H9 (cell line): ENCODE measurements around the gene FAM53B. TPM values are rescaled to one million over a fixed set of nuclear protein-coding genes. Genes with fewer than 3 reads are reported as not detected.

ENCODE experiments used
- DNase-seq: peaks from one replicate; pipeline ENCODE4 v3.0.0-alpha.2; 2017
- H2AFZ ChIP-seq: one replicate; pipeline ENCODE4 v1.6.1; 2013; ENCODE audit warnings: mild to moderate bottlenecking, low read length, control low read depth, moderate library complexity
- H2AK5ac ChIP-seq: 2 replicates; pipeline ENCODE4 v1.6.1; 2013; ENCODE audit warnings: low read length, control low read depth, mixed read lengths; ENCODE audit not compliant: insufficient read length
- H2BK120ac ChIP-seq: one replicate; pipeline ENCODE4 v1.6.1; 2013; ENCODE audit warnings: low read depth, mild to moderate bottlenecking, low read length, control low read depth, inconsistent platforms; ENCODE audit not compliant: poor library complexity, severe bottlenecking
- H2BK12ac ChIP-seq: 2 replicates; pipeline ENCODE4 v1.6.1; 2013; ENCODE audit warnings: low read length, control low read depth, mixed read lengths, low read depth; ENCODE audit not compliant: insufficient read length
- H2BK15ac ChIP-seq: 2 replicates; pipeline ENCODE4 v1.6.1; 2013; ENCODE audit warnings: low read depth, low read length, control low read depth
- H2BK20ac ChIP-seq: one replicate; pipeline ENCODE4 v1.6.1; 2013; ENCODE audit warnings: low read depth, mild to moderate bottlenecking, low read length, control low read depth, inconsistent platforms; ENCODE audit not compliant: poor library complexity, severe bottlenecking
- H2BK5ac ChIP-seq: 2 replicates; pipeline ENCODE4 v1.6.1; 2013; ENCODE audit warnings: low read length, control low read depth, mixed read lengths; ENCODE audit not compliant: insufficient read length
- H3K14ac ChIP-seq: 2 replicates; pipeline ENCODE4 v1.6.1; 2013; ENCODE audit warnings: low read length, control low read depth; ENCODE audit not compliant: insufficient read depth
- H3K18ac ChIP-seq: 2 replicates; pipeline ENCODE4 v1.6.1; 2013; ENCODE audit warnings: low read depth, mild to moderate bottlenecking, mixed read lengths, low read length, control low read depth; ENCODE audit not compliant: insufficient read length
- H3K23ac ChIP-seq: 2 replicates; pipeline ENCODE4 v1.6.1; 2013; ENCODE audit warnings: low read length, control low read depth, mixed read lengths, low read depth; ENCODE audit not compliant: insufficient read length
- H3K23me2 ChIP-seq: 2 replicates; pipeline ENCODE4 v1.6.1; 2013; ENCODE audit warnings: low read depth, mild to moderate bottlenecking, mixed read lengths, low read length, control low read depth; ENCODE audit not compliant: insufficient read length, poor library complexity, severe bottlenecking
- H3K27ac ChIP-seq: 2 replicates; pipeline ENCODE4 v1.5.1; 2013; ENCODE audit warnings: low read length, control low read depth, mixed read lengths, low read depth; ENCODE audit not compliant: insufficient read length
- H3K27me3 ChIP-seq: 2 replicates; pipeline ENCODE4 v1.6.1; 2013; ENCODE audit warnings: low read length, control low read depth, inconsistent platforms; ENCODE audit not compliant: insufficient read depth
- H3K4ac ChIP-seq: 2 replicates; pipeline ENCODE4 v1.6.1; 2013; ENCODE audit warnings: low read depth, mild to moderate bottlenecking, control low read depth, inconsistent platforms, low read length, moderate library complexity
- H3K4me1 ChIP-seq: 2 replicates; pipeline ENCODE4 v1.6.1; 2013; ENCODE audit warnings: low read length, control low read depth, inconsistent platforms; ENCODE audit not compliant: insufficient read depth
- H3K4me2 ChIP-seq: 2 replicates; pipeline ENCODE4 v1.6.1; 2013; ENCODE audit warnings: low read length, control low read depth, mixed read lengths; ENCODE audit not compliant: insufficient read length, insufficient read depth
- H3K56ac ChIP-seq: 2 replicates; pipeline ENCODE4 v1.6.1; 2013; ENCODE audit warnings: low read depth, mild to moderate bottlenecking, mixed read lengths, low read length, control low read depth; ENCODE audit not compliant: insufficient read length
- H3K79me1 ChIP-seq: 2 replicates; pipeline ENCODE4 v1.6.1; 2013; ENCODE audit warnings: low read depth, mild to moderate bottlenecking, moderate library complexity, low read length, control low read depth, inconsistent platforms; ENCODE audit not compliant: insufficient read depth, poor library complexity, severe bottlenecking
- H3K79me2 ChIP-seq: 2 replicates; pipeline ENCODE4 v1.6.1; 2013; ENCODE audit warnings: low read length, control low read depth, inconsistent platforms; ENCODE audit not compliant: insufficient read depth
- H3K9ac ChIP-seq: 2 replicates; pipeline ENCODE4 v1.6.1; 2013; ENCODE audit warnings: low read length, control low read depth, mixed read lengths; ENCODE audit not compliant: insufficient read length; ENCODE audit errors: extremely low read depth
- H3K9me3 ChIP-seq: one replicate; pipeline ENCODE4 v1.6.1; 2013; ENCODE audit warnings: low read depth, low read length, inconsistent platforms; ENCODE audit not compliant: control insufficient read depth
- H3T11ph ChIP-seq: one replicate; pipeline ENCODE4 v1.6.1; 2013; ENCODE audit warnings: mild to moderate bottlenecking, low read length, control low read depth, inconsistent platforms
- H4K20me1 ChIP-seq: one replicate; pipeline ENCODE4 v1.6.1; 2013; ENCODE audit not compliant: control insufficient read depth, insufficient read length, insufficient read depth
- H4K5ac ChIP-seq: 2 replicates; pipeline ENCODE4 v1.6.1; 2013; ENCODE audit warnings: low read depth, mild to moderate bottlenecking, mixed read lengths, low read length, control low read depth; ENCODE audit not compliant: insufficient read length
- H4K8ac ChIP-seq: replicated peaks from 2 replicates; pipeline ENCODE4 v1.6.1; 2013; ENCODE audit warnings: low read length, control low read depth, mixed read lengths, low read depth; ENCODE audit not compliant: insufficient read length
- H4K91ac ChIP-seq: 2 replicates; pipeline ENCODE4 v1.6.1; 2013; ENCODE audit warnings: low read depth, mild to moderate bottlenecking, moderate library complexity, mixed read lengths, low read length, control low read depth; ENCODE audit not compliant: insufficient read length
- H3K27ac Mint-ChIP-seq, 3 experiments: 2 replicates in 2 of 3; 3 replicates in 1 of 3; pipeline ENCODE4 v1.8.0; 2020 to 2021; ENCODE audit warnings: mixed read lengths in 3 of 3, mild to moderate bottlenecking in 1 of 3, moderate library complexity in 1 of 3
- H3K27me3 Mint-ChIP-seq: 2 replicates; pipeline ENCODE4 v1.8.0; 2021; ENCODE audit warnings: low read depth, mild to moderate bottlenecking, moderate library complexity, mixed read lengths
- H3K36me3 Mint-ChIP-seq, 3 experiments: 2 replicates in 2 of 3; 3 replicates in 1 of 3; pipeline ENCODE4 v1.8.0; 2020 to 2021; ENCODE audit warnings: low read depth in 3 of 3, mixed read lengths in 3 of 3; ENCODE audit not compliant: insufficient read depth in 1 of 3
- H3K4me1 Mint-ChIP-seq, 2 experiments: 2 replicates each; pipeline ENCODE4 v1.8.0; 2020; ENCODE audit warnings: mixed read lengths in 2 of 2
- H3K4me3 Mint-ChIP-seq, 2 experiments: 2 replicates in 1 of 2; 3 replicates in 1 of 2; pipeline ENCODE4 v1.8.0; 2020 to 2021; ENCODE audit warnings: mild to moderate bottlenecking in 2 of 2, mixed read lengths in 2 of 2, moderate library complexity in 1 of 2
- H3K9me3 Mint-ChIP-seq, 2 experiments: 2 replicates in 1 of 2; 3 replicates in 1 of 2; pipeline ENCODE4 v1.8.0; 2020; ENCODE audit warnings: mild to moderate bottlenecking in 2 of 2, mixed read lengths in 2 of 2, moderate library complexity in 1 of 2
- CTCF ChIP-seq: fragments of 200-600 bp; sonication (generic); conservative IDR thresholded peaks from 3 replicates; pipeline ENCODE4 v1.8.0; 2021; ENCODE audit warnings: antibody characterized with exemption, mild to moderate bottlenecking
- WGBS: extraction: QIAGEN DNeasy Blood & Tissue Kit; methylation state at CpG from one replicate; pipeline ENCODE4 v1.1.7; 2013; ENCODE audit warnings: missing lambda C conversion rate, low lambda C conversion rate, mixed read lengths; ENCODE audit not compliant: insufficient read length; ENCODE audit errors: extremely low coverage; 5-methylcytosine and 5-hydroxymethylcytosine counted together
- total RNA-seq: library from RNA; stranded (reverse); gene quantifications from 2 replicates; pipeline ENCODE4 v1.2.1, GENCODE V29; 2021

The FAM53B gene
- total RNA-seq, 1 experiment from 2014 or later = 11.5 TPM

DNA sequence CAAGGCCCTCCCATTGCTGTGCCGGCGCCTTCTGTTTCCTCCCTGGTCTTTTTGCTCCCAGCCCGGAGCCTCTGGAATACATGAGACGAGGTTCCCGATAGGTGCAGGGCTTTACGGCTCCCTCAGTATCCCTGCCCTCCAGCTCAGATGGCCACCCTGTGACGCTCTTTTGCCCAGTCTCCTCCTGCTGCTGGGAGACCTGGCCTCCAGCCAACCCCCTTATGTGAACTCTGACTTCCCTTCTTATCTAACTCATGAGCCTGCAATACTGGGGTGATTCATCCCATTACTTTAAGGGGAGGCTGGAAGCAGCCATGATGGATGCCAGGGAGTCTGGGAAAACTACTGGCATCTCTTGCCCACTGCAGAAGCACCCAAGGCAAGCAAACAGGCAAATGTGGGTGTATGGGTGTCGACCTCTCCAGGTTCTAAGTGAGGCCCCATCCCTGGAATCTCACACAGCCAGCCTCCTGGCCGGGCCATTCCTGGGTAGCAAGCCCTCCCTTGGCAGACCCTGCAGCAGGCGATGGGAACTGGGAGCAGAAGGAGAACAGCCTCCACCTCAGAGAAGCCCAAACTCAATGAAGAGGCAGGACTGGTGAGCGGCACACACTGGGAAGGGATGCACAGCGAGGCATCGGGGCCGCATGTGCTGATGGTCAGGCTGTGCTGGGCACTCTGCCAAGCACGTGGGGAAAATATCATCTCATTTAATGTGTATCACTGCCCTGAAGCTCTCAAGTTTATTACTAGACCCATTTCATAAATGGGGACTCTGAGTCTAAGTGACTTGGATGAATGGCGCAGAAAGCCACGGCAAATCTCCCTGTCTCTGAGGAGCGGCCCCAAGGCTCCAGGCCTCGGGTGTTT, 97.5 kb downstream of the FAM53B start:
- no peak overlapping the region for H3K4me2 ChIP-seq
- DNase-seq = no peak
- no peak overlapping the region for H3K14ac ChIP-seq
- no CpG with 5 or more reads among the region's 19 CpGs for WGBS
- no peak overlapping the region for H4K8ac ChIP-seq
- no peaks in the 10 kb centered on the region for H3K23me2 ChIP-seq
- H3K56ac ChIP-seq = no peak overlapping the region
- H2BK5ac ChIP-seq = no peak overlapping the region
- H3K18ac ChIP-seq = no peak overlapping the region
- no peak overlapping the region for H3K9ac ChIP-seq
- no peaks in the 10 kb centered on the region for H3K9me3 ChIP-seq
- H3K4me1 ChIP-seq = peaks cover 6% of the 10 kb centered on the region; the same call in 1 of the 2 replicates
- no peak overlapping the region for H2BK120ac ChIP-seq
- peak overlapping the region in 2 of 3 experiments; percentile 27 to 83; a peak in 3 of 7 replicates for H3K27ac Mint-ChIP-seq
- no peak overlapping the region for H3K4me3 Mint-ChIP-seq
- 0 out of 7 replicates have a peak, but pooled peaks cover 0 to 2% (median 0%) of the 10 kb centered on the region in 3 experiments for H3K36me3 Mint-ChIP-seq
- H3K27ac ChIP-seq = no peak overlapping the region
- H3K4me1 Mint-ChIP-seq = peaks cover 26 to 43% of the 10 kb centered on the region in 2 experiments
- H2BK12ac ChIP-seq = no peak overlapping the region
- no peak overlapping the region for H2AK5ac ChIP-seq
- H3K79me1 ChIP-seq = no peaks in the 10 kb centered on the region
- peaks cover 2% of the 10 kb centered on the region for H4K20me1 ChIP-seq
- no peak overlapping the region for H2BK15ac ChIP-seq
- H3K27me3 Mint-ChIP-seq = no peaks in the 10 kb centered on the region
- no peak overlapping the region for H2BK20ac ChIP-seq
- no peak overlapping the region for H2AFZ ChIP-seq
- H4K91ac ChIP-seq = peak overlapping the region; percentile 40
- H3T11ph ChIP-seq = no peak overlapping the region
- no peaks in the 10 kb centered on the region for H3K9me3 Mint-ChIP-seq
- no peaks in the 10 kb centered on the region for H3K27me3 ChIP-seq
- no peaks in the 10 kb centered on the region for H3K79me2 ChIP-seq
- no peak overlapping the region for H3K23ac ChIP-seq
- H3K4ac ChIP-seq = no peak overlapping the region
- no peak for TF ChIP-seq CTCF
- H4K5ac ChIP-seq = no peak overlapping the region
